HG02884 (cell line): ENCODE results near the gene MRPL40.

Experiments
- ATAC-seq: cut with Tn5 transposase; IDR thresholded peaks from one replicate; pipeline ENCODE4 v1.9.1; 2021; ENCODE audit warnings: mild to moderate bottlenecking, moderate library complexity; ENCODE audit not compliant: unreplicated experiment

The MRPL40 gene

DNA sequence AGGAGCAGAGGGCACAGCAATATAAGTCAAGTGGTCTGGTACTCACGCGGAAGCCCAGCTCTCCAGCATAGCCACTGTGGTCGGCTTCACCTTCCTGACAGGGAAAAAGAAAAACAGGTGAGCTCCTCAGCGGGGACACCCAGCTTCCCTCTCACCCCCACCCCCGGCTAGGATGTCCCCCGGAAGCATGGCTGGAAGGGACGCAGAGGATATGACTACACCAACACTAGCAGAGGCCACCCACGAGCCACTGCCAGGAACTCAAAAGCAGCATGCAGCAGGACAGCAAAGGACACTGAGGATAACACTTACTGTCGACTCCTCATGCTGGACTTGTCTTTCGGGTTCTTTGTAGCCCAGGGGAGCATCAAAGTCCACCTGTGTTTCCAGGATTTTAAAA, 24.2 kb downstream of the MRPL40 start:
- ATAC-seq = no peak

DNA sequence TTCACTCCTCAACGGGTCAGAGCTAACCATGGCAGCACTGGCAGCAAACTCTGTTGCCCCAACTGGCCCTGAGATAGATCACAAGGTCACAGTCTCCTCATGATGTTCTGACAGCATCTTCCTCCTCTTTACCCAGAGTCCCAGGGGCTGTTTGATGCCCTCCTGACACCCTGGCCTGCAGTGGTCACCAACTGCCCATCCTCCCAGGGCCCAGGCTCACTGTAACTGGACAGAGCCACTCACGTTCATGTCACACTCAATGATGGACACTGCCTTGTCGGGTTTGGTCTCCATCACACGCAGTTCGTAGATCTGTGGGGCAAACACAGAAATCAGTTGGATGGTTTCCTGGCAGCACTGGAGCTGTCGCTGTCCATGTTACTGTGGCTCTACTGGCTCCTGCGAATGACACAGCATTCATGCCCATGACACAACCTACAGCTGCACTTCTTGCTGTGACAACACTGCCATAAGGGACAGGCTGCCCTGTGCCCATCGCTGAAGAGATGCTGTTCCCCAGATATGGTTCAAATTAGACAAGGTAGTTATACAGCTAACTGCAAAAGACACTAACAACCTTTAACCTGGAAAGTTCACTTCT, 25.6 kb downstream of the MRPL40 start:
- ATAC-seq = no peak

- no peak for ATAC-seq
Measured at GRCh38 chr22:19460036-19460435, 27.7 kb downstream of the MRPL40 start.

DNA sequence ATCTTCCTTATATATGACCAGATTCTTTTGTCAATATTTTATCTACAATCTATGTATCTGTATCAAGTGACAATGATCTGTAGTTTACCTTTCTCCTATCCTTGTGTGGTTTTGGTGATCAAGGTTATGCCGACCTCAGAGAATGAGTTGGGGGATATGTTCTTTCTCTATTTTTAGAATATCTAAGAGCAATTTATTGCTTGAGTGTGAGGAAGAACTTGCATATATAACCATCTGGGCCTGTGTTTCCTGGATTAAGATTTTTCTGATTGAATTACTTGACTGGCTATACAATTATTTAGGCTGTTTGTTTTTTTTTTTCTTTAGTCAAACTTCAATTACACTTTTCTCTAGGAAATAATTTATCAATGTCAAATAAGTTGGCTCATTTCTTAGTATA, 29.2 kb downstream of the MRPL40 start:
- no peak for ATAC-seq

DNA sequence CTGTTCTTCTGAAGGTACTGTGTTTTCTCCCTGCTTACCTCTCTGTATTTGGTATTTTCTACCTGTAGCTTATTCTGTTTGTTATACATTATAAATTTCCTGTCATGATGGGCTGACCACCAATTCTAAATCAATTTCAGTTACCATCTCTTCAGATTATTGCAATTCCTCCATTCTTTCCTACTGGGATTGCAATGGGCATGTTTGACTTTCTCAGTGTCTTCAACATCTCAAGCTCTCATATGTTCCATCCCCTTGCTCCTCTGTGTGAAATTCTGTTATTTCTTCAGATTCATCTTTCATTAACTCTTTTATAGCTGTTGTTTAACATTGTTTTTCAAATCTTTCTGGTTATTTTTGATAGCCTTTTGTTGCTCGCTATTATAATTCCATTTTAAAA, 30.7 kb downstream of the MRPL40 start:
- ATAC-seq = no peak

GRCh38 chr22:19463491-19464469, 31.4 kb downstream of the MRPL40 start:
- no peak for ATAC-seq

GRCh38 chr22:19464546-19464945, 32.2 kb downstream of the MRPL40 start:
- no peak for ATAC-seq

DNA sequence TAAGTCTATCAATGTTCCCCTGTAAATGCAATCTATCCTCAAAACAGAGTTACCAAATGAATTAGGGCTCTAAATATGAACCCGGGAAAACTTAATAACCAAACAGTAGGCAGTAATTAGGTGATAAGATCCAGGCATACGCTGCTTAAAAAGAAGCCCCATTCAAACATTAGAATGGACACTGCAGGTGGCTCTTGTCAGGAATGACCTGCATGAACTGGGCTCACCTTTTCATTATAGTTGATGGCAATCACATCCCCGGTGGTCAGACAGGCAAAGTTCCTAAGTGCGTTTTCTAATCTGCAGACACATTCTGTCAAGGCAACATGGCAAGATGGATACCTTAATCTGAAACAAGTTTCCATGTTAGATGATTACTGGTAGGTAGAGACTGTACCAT, 32.6 kb downstream of the MRPL40 start:
- ATAC-seq = no peak

DNA sequence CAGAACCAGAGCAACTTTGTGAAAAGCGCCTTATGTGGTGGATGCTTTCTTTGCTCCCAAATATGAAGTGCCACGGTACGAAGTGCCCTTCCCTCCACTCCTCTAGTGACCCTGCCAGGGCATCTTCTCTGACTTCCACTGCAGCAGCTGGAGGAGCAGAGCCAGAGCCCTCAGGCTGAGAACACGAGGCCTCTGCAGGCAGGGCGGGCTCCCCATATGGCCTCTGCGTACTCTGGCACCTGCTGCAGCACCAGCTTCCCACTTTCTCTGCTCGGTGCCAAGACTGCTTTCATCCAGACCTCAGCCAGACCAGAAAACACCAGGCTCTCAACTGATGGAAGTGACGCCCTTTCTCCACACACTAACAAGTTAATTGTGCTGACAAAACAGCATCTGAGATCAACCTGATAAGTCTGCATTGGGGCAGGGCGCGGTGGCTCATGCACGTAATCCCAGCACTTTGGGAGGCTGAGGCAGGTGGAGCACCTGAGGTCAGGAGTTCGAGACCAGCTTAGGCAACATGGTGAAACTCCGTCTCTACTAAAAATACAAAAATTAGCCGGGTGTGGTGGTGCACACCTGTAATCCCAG, 33.9 kb downstream of the MRPL40 start:
- no peak for ATAC-seq

- no peak for ATAC-seq
Measured at GRCh38 chr22:19466848-19467752, 34.8 kb downstream of the MRPL40 start.

GRCh38 chr22:19467912-19468311, 35.6 kb downstream of the MRPL40 start:
- no peak for ATAC-seq

DNA sequence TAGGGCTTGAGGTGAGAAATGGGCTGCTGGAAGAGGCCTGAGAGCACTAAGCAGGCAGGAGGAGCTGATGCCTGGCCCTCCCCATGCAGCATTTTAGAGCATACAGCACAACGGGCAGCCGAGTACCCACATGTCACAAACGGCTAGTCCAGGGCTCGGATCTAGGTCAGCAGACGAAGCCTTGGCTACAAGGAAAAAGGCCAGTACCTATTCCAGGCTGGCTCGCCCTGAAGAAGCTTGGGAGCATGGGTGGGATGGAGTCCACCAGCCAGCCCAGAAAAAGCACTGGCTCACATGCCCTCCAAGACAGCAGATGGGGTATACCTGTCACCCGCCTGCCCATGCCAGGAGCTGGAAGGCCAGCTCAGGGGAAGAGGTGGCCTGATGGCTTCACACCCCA, 37.1 kb downstream of the MRPL40 start:
- no peak for ATAC-seq

DNA sequence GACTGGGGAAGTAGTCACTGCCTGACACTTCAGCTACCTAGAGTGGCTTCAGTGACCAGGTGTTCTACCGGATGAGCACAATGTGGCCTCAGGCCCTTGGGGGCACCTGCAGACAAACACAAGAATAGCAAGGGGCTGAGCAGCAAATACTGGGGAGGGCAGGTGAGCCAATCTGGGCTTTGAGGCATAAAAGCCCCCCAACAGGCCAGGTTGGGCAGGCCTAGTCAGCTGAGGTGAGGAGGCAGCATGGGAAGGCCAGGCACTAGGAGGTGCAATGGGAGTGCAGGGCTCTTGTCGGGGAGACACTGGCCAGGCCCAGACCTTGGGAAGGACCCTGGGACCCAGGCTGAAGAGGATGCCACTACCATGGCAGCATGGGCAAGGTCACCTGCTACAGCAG, 37.7 kb downstream of the MRPL40 start:
- ATAC-seq = no peak

- ATAC-seq = no peak
Measured at GRCh38 chr22:19471572-19471971, 39.2 kb downstream of the MRPL40 start.

DNA sequence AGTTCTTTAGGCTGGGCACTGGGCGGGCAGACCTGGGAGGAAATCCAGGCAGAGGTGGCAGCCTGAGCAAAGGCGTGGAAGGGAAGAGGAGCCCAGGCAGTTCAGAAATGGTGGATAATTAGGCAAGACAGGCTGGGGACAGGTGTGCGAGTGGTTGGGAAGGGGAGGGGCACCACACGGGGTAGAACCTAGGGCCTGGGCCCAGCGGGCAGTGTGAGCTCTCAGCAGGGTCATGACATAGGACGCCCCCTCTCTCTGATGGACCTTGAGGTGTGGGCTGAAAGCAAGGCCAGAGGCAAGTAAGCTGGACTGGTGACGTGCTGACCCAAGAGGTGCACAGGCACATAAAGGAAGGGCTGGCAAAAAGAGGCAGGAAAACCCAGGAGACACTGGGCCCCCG, 39.9 kb downstream of the MRPL40 start:
- ATAC-seq = no peak

- no peak for ATAC-seq
Measured at GRCh38 chr22:19473578-19473977, 41.2 kb downstream of the MRPL40 start.

DNA sequence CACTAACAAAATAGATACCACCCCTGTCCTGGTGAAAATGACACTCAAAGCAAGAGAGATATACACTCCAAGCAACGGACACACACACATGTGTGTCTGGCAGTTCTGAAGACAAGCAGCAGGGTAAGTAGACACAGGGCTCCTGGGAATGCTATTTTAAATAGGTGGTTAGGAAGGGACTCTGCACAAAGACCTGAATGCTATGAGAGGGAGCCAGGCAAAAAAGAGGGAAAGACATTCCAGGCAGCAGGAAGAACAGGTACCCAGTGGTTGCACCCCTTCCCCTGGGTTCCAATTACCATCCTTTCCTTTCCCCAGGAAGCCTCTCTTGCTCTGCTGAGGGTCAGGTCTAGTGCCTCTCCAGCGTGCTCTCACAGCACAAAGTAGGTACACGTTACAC, 43.7 kb downstream of the MRPL40 start:
- ATAC-seq = no peak

- no peak for ATAC-seq
Measured at GRCh38 chr22:19477321-19478044, 45.1 kb downstream of the MRPL40 start.

DNA sequence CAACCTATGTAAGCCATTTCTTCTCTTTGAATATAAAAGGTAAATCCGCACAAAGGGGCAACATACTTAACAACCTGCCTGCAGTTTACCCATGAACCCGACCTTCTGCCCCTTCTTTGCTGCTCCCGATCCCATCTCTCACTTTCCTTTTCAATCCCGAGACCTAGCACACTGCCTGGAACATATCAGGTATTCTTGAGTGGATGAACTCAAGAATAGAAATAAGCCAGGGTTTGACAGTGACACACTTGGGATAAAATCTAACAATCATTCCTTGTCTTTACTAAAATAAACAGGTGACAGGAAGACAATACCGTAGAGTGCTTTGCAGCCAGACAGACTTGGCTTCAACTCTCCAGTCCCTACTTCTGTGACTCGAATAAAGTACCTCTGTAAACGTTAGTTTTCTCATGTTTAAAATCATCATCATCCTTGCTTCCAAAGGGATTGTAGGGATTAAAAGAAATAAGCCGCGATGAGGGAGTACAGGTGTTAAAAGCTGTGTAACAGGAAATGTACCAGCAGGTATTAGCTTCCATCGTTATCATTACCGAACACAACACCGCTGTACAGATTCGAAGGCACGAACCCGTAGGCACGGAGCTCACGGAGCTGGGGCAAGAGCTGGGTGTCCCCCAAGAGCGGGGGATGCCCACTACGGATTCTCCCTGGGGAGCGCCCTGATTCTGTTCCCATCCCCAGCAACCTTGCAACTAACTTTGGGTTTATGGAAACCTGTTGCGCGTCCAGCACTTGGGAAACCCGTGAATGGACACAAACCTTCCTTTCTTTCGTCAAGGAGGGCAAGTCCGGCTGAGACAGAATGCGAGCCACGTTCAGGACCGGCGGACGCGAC, 45.9 kb downstream of the MRPL40 start:
- no peak for ATAC-seq
